ENCODE data around the gene MYO16. TPM values are rescaled to one million over a fixed set of nuclear protein-coding genes. Genes with fewer than 3 reads are reported as not detected.

MYO16 gene
- total and polyA plus RNA-seq, 2 experiments from 2014 or later, result 0.13 to 0.23 TPM

GRCh38 chr13:109036078-109036780 is 406.8 kb downstream of the MYO16 start:
- no peak overlapping the region for H3K4me2 ChIP-seq
- no peaks in the 10 kb centered on the region for H3K4me1 ChIP-seq (ENCODE audit: insufficient read depth)
- H2AFZ ChIP-seq, result no peak overlapping the region
- TF ChIP-seq EZH2 (IDR thresholded peaks at IDR 0.05; ENCODE audit: borderline replicate concordance) (no peak), EZH2phosphoT487 (IDR thresholded peaks at IDR 0.05; ENCODE audit: low read depth, severe bottlenecking, unreplicated experiment) (no peak)
- TF ChIP-seq, protein P1, sequence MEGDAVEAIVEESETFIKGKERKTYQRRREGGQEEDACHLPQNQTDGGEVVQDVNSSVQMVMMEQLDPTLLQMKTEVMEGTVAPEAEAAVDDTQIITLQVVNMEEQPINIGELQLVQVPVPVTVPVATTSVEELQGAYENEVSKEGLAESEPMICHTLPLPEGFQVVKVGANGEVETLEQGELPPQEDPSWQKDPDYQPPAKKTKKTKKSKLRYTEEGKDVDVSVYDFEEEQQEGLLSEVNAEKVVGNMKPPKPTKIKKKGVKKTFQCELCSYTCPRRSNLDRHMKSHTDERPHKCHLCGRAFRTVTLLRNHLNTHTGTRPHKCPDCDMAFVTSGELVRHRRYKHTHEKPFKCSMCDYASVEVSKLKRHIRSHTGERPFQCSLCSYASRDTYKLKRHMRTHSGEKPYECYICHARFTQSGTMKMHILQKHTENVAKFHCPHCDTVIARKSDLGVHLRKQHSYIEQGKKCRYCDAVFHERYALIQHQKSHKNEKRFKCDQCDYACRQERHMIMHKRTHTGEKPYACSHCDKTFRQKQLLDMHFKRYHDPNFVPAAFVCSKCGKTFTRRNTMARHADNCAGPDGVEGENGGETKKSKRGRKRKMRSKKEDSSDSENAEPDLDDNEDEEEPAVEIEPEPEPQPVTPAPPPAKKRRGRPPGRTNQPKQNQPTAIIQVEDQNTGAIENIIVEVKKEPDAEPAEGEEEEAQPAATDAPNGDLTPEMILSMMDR (IDR thresholded peaks at IDR 0.05; ENCODE audit: poor library complexity), result no peak
- H4K20me1 ChIP-seq (ENCODE audit: insufficient read depth, poor library complexity, severe bottlenecking), result no peaks in the 10 kb centered on the region
- H3K79me2 ChIP-seq, result no peaks in the 10 kb centered on the region
- no peak overlapping the region for H3K27ac ChIP-seq
- no peaks in the 10 kb centered on the region for H3K9me2 ChIP-seq (replicated peaks; ENCODE audit: insufficient read depth)
- DNase-seq (ENCODE audit: low spot score), result no peak
- 90% methylated on average over 7 of the region's 7 CpGs for WGBS (ENCODE audit: low lambda C conversion rate, missing lambda C conversion rate)
- H3K4me3 ChIP-seq, result no peak overlapping the region
- no peaks in the 10 kb centered on the region for H3K9me3 ChIP-seq (ENCODE audit: low read depth)
- H3K27me3 ChIP-seq, result no peaks in the 10 kb centered on the region
- H3K36me3 ChIP-seq (replicated peaks; ENCODE audit: insufficient read depth, low read depth), result no peaks in the 10 kb centered on the region

DNA sequence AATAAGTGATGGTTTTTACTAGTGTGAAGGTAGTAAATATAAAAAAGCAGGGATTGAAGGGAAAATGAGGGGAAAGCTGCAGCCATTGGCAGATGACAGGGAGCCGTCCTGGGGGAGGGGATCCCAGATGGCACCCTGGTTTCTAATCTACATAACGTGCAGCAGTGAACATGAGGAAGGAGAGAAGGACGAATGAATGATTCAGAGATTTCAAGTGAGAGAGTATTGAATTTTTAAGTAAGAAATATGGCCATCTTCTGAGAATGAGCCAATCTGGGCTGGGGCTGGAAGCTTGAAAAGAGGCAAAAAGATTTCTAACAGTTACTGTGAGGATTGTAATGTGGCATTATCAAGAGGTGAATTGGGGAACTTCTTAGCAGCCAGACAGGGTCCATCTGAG is 414.2 kb downstream of the MYO16 start:
- 86% methylated on average over 3 of the region's 3 CpGs for WGBS (ENCODE audit: low lambda C conversion rate, missing lambda C conversion rate)

DNA sequence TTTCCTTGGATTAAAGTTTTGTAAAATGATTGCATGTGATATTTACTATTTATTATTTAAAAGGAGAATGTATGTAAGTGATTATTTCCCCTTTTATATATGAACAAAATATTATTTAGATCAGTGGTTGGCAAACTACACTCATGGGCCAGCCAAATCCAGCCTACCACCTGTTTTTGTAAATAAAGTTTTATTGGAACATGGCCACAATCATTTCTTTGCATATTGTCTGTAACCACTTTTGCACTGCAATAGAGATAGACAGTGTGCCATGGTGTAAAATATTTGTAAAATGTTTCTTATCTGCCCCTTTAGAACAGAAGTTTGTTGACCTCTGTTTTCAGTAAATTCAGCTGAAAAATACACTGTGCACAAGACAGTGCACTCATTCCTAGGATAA is 426.4 kb downstream of the MYO16 start:
- H3K4me1 ChIP-seq (ENCODE audit: insufficient read depth), result no peaks in the 10 kb centered on the region
- no peak overlapping the region for H3K27ac ChIP-seq
- no peaks in the 10 kb centered on the region for H3K79me2 ChIP-seq
- no peaks in the 10 kb centered on the region for H4K20me1 ChIP-seq (ENCODE audit: insufficient read depth, poor library complexity, severe bottlenecking)
- no peaks in the 10 kb centered on the region for H3K9me2 ChIP-seq (replicated peaks; ENCODE audit: insufficient read depth)
- H2AFZ ChIP-seq, result no peak overlapping the region
- H3K27me3 ChIP-seq, result no peaks in the 10 kb centered on the region
- H3K4me2 ChIP-seq, result no peak overlapping the region
- no peaks in the 10 kb centered on the region for H3K36me3 ChIP-seq (replicated peaks; ENCODE audit: insufficient read depth, low read depth)
- H3K4me3 ChIP-seq, result no peak overlapping the region
- TF ChIP-seq EZH2 (IDR thresholded peaks at IDR 0.05; ENCODE audit: borderline replicate concordance) (no peak), EZH2phosphoT487 (IDR thresholded peaks at IDR 0.05; ENCODE audit: low read depth, severe bottlenecking, unreplicated experiment) (no peak)
- TF ChIP-seq, protein P1 (IDR thresholded peaks at IDR 0.05; ENCODE audit: poor library complexity), result no peak
- DNase-seq (ENCODE audit: low spot score), result no peak
- no peaks in the 10 kb centered on the region for H3K9me3 ChIP-seq (ENCODE audit: low read depth)

More for the DNA sequence above, 414.2 kb downstream of the MYO16 start:
- H3K9me2 ChIP-seq (replicated peaks; ENCODE audit: insufficient read depth), result no peaks in the 10 kb centered on the region
- no peaks in the 10 kb centered on the region for H3K36me3 ChIP-seq (replicated peaks; ENCODE audit: insufficient read depth, low read depth)
- DNase-seq (ENCODE audit: low spot score), result no peak
- no peak overlapping the region for H3K4me3 ChIP-seq
- H2AFZ ChIP-seq, result no peak overlapping the region
- no peaks in the 10 kb centered on the region for H3K27me3 ChIP-seq
- H3K4me1 ChIP-seq (ENCODE audit: insufficient read depth), result no peaks in the 10 kb centered on the region
- H3K9me3 ChIP-seq (ENCODE audit: low read depth), result no peaks in the 10 kb centered on the region
- TF ChIP-seq EZH2 (IDR thresholded peaks at IDR 0.05; ENCODE audit: borderline replicate concordance) (no peak), EZH2phosphoT487 (IDR thresholded peaks at IDR 0.05; ENCODE audit: low read depth, severe bottlenecking, unreplicated experiment) (no peak)
- TF ChIP-seq, protein P1 (IDR thresholded peaks at IDR 0.05; ENCODE audit: poor library complexity), result no peak
- no peaks in the 10 kb centered on the region for H4K20me1 ChIP-seq (ENCODE audit: insufficient read depth, poor library complexity, severe bottlenecking)
- no peaks in the 10 kb centered on the region for H3K79me2 ChIP-seq
- no peak overlapping the region for H3K4me2 ChIP-seq
- H3K27ac ChIP-seq, result no peak overlapping the region

All from hepatocyte (in vitro differentiated cells).